Measurements from ENCODE around the gene HES3.

HES3 gene

GRCh38 chr1:6199298-6200187, 44.4 kb upstream of the HES3 start, which contains the start of gene RPL22:
TSS of gene RPL22 (minus strand) at chr1:6199595. CDS start at chr1:6199573, 22 bp downstream.
- H2BK15ac ChIP-seq (ENCODE audit: low read depth, poor library complexity, severe bottlenecking) = peak within 1 kb of the TSS; percentile 77
- peak within 1 kb of the TSS; percentile 95 to 99 for H3K4me3 ChIP-seq (ENCODE audit: insufficient read depth in 1 of 2, low read depth in 1 of 2, low read length in 2 of 2)
- peaks cover 15 to 21% of the 10 kb centered on the region in 2 experiments for H3K36me3 ChIP-seq (ENCODE audit: control insufficient read depth in 1 of 2, insufficient read depth in 2 of 2, low read depth in 1 of 2, low read length in 2 of 2)
- peak within 1 kb of the TSS in 1 of 2 experiments; percentile 47 for H2BK12ac ChIP-seq (ENCODE audit: low read length in 2 of 2)
- peak within 1 kb of the TSS; percentile 45 for H2BK120ac ChIP-seq (ENCODE audit: low read depth, low read length)
- peak within 1 kb of the TSS; percentile 93 to 96 for H3K4ac ChIP-seq (ENCODE audit: low read depth in 1 of 2, low read length in 2 of 2)
- H3K27ac ChIP-seq (ENCODE audit: low read length, poor library complexity, severe bottlenecking) = peak within 1 kb of the TSS; percentile 65
- peak within 1 kb of the TSS; percentile 92 for H4K8ac ChIP-seq (ENCODE audit: low read length)
- H3K4me2 ChIP-seq (ENCODE audit: low read length, poor library complexity, severe bottlenecking) = peak within 1 kb of the TSS; percentile 70
- H3K9me3 ChIP-seq (ENCODE audit: control insufficient read depth, low read length) = no peaks in the 10 kb centered on the region
- peaks cover 11% of the 10 kb centered on the region for H3K4me1 ChIP-seq (ENCODE audit: control insufficient read depth, insufficient read depth, low read depth, low read length)
- H2BK5ac ChIP-seq (ENCODE audit: low read depth, low read length, poor library complexity, severe bottlenecking) = peak within 1 kb of the TSS; percentile 66
- H3K18ac ChIP-seq (ENCODE audit: low read depth in 1 of 2, low read length in 2 of 2) = peak within 1 kb of the TSS; percentile 95 to 98
- no peaks in the 10 kb centered on the region for H3K27me3 ChIP-seq (ENCODE audit: control insufficient read depth in 1 of 2, insufficient read depth in 1 of 2, low read length in 2 of 2)
- peak within 1 kb of the TSS; percentile 76 to 97 for H3K14ac ChIP-seq (ENCODE audit: low read length in 2 of 2)
- H2AFZ ChIP-seq (ENCODE audit: low read depth, low read length) = peak within 1 kb of the TSS; percentile 92
- DNase-seq = peak; percentile 99
- H3K9ac ChIP-seq (ENCODE audit: low read length) = peak within 1 kb of the TSS; percentile 98
- H3K23ac ChIP-seq (ENCODE audit: low read length in 2 of 2) = peak within 1 kb of the TSS in 1 of 2 experiments; percentile 23
- peaks cover 2% of the 10 kb centered on the region for H3K79me1 ChIP-seq (replicated peaks; ENCODE audit: low read length, poor library complexity, severe bottlenecking)
- H2AK5ac ChIP-seq (ENCODE audit: low read length, severe bottlenecking) = peak within 1 kb of the TSS; percentile 21
- H4K91ac ChIP-seq (ENCODE audit: low read length) = peak within 1 kb of the TSS; percentile 90
- under 1% methylated on average over 53 of the region's 53 CpGs for WGBS

GRCh38 chr1:6200188-6200809, 43.7 kb upstream of the HES3 start:
- Histone ChIP-seq H3K27ac (ENCODE audit: low read length, poor library complexity, severe bottlenecking) (peak overlapping the region; percentile 65), H2BK15ac (ENCODE audit: low read depth, poor library complexity, severe bottlenecking) (no peak overlapping the region), H4K91ac (ENCODE audit: low read length) (peak overlapping the region; percentile 81), H3K4me3 (ENCODE audit: insufficient read depth in 1 of 2, low read depth in 1 of 2, low read length in 2 of 2) (peak overlapping the region; percentile 15 to 95), H2BK5ac (ENCODE audit: low read depth, low read length, poor library complexity, severe bottlenecking) (peak overlapping the region; percentile 37), H3K9ac (ENCODE audit: low read length) (peak overlapping the region; percentile 98), H2AFZ (ENCODE audit: low read depth, low read length) (peak overlapping the region; percentile 85), H3K27me3 (ENCODE audit: control insufficient read depth in 1 of 2, insufficient read depth in 1 of 2, low read length in 2 of 2) (no peaks in the 10 kb centered on the region), H4K8ac (ENCODE audit: low read length) (peak overlapping the region; percentile 86), H2BK12ac (ENCODE audit: low read length in 2 of 2) (peak overlapping the region in 1 of 2 experiments; percentile 47), H3K4ac (ENCODE audit: low read depth in 1 of 2, low read length in 2 of 2) (peak overlapping the region; percentile 93 to 96), H3K14ac (ENCODE audit: low read length in 2 of 2) (no peak overlapping the region), H3K36me3 (ENCODE audit: control insufficient read depth in 1 of 2, insufficient read depth in 2 of 2, low read depth in 1 of 2, low read length in 2 of 2) (peaks cover 10 to 17% of the 10 kb centered on the region in 2 experiments), H2BK120ac (ENCODE audit: low read depth, low read length) (peak overlapping the region; percentile 45), H3K4me2 (ENCODE audit: low read length, poor library complexity, severe bottlenecking) (peak overlapping the region; percentile 70), H3K79me1 (replicated peaks; ENCODE audit: low read length, poor library complexity, severe bottlenecking) (peaks cover 2% of the 10 kb centered on the region), H3K23ac (ENCODE audit: low read length in 2 of 2) (no peak overlapping the region), H3K18ac (ENCODE audit: low read depth in 1 of 2, low read length in 2 of 2) (peak overlapping the region; percentile 67 to 82), H2AK5ac (ENCODE audit: low read length, severe bottlenecking) (peak overlapping the region; percentile 13), H3K4me1 (ENCODE audit: control insufficient read depth, insufficient read depth, low read depth, low read length) (peaks cover 15% of the 10 kb centered on the region), H3K9me3 (ENCODE audit: control insufficient read depth, low read length) (no peaks in the 10 kb centered on the region)
- no peak for DNase-seq
- 74% methylated on average over 10 of the region's 10 CpGs for WGBS

GRCh38 chr1:6202256-6202655, 41.7 kb upstream of the HES3 start:
- H3K9ac ChIP-seq (ENCODE audit: low read length) = no peak overlapping the region
- H3K14ac ChIP-seq (ENCODE audit: low read length in 2 of 2) = no peak overlapping the region
- no peak overlapping the region for H3K27ac ChIP-seq (ENCODE audit: low read length, poor library complexity, severe bottlenecking)
- WGBS = 87% methylated on average over 6 of the region's 7 CpGs
- H2BK15ac ChIP-seq (ENCODE audit: low read depth, poor library complexity, severe bottlenecking) = no peak overlapping the region
- no peak overlapping the region for H3K4me2 ChIP-seq (ENCODE audit: low read length, poor library complexity, severe bottlenecking)
- H3K18ac ChIP-seq (ENCODE audit: low read depth in 1 of 2, low read length in 2 of 2) = no peak overlapping the region
- H3K27me3 ChIP-seq (ENCODE audit: control insufficient read depth in 1 of 2, insufficient read depth in 1 of 2, low read length in 2 of 2) = peaks cover 0 to 7% of the 10 kb centered on the region in 2 experiments
- no peaks in the 10 kb centered on the region for H3K9me3 ChIP-seq (ENCODE audit: control insufficient read depth, low read length)
- peaks cover 29% of the 10 kb centered on the region for H3K4me1 ChIP-seq (ENCODE audit: control insufficient read depth, insufficient read depth, low read depth, low read length)
- no peak for DNase-seq
- no peak overlapping the region for H2AFZ ChIP-seq (ENCODE audit: low read depth, low read length)
- H2AK5ac ChIP-seq (ENCODE audit: low read length, severe bottlenecking) = no peak overlapping the region
- H2BK120ac ChIP-seq (ENCODE audit: low read depth, low read length) = no peak overlapping the region
- H2BK12ac ChIP-seq (ENCODE audit: low read length in 2 of 2) = no peak overlapping the region
- H3K4me3 ChIP-seq (ENCODE audit: insufficient read depth in 1 of 2, low read depth in 1 of 2, low read length in 2 of 2) = no peak overlapping the region
- H4K8ac ChIP-seq (ENCODE audit: low read length) = no peak overlapping the region
- H3K23ac ChIP-seq (ENCODE audit: low read length in 2 of 2) = no peak overlapping the region
- H2BK5ac ChIP-seq (ENCODE audit: low read depth, low read length, poor library complexity, severe bottlenecking) = no peak overlapping the region
- no peaks in the 10 kb centered on the region for H3K79me1 ChIP-seq (replicated peaks; ENCODE audit: low read length, poor library complexity, severe bottlenecking)
- no peak overlapping the region for H3K4ac ChIP-seq (ENCODE audit: low read depth in 1 of 2, low read length in 2 of 2)
- no peak overlapping the region for H4K91ac ChIP-seq (ENCODE audit: low read length)
- H3K36me3 ChIP-seq (ENCODE audit: control insufficient read depth in 1 of 2, insufficient read depth in 2 of 2, low read depth in 1 of 2, low read length in 2 of 2) = peaks cover 3 to 7% of the 10 kb centered on the region in 2 experiments
